Stomach (tissue), 4 donors: ENCODE measurements around the gene DBF4B.

Experiments
- POLR2AphosphoS5 ChIP-seq, 3 donors: sonication (generic); formaldehyde crosslinking; IDR thresholded peaks; one replicate each; pipeline ENCODE4 v1.6.1; 2016; ENCODE audit warnings: antibody characterized with exemption in 3 of 3
- TF ChIP-seq, protein P1 (sequence below), 7 experiments: fragments of 450-650 bp in 4 of 7; fragments of 200-600 bp in 3 of 7; sonication (generic) in 3 of 7; IDR thresholded peaks; one replicate each; pipeline ENCODE4 v1.5.1; 2016 to 2019; ENCODE audit warnings: antibody characterized with exemption in 7 of 7, control low read depth in 2 of 7, mild to moderate bottlenecking in 1 of 7

DNA sequence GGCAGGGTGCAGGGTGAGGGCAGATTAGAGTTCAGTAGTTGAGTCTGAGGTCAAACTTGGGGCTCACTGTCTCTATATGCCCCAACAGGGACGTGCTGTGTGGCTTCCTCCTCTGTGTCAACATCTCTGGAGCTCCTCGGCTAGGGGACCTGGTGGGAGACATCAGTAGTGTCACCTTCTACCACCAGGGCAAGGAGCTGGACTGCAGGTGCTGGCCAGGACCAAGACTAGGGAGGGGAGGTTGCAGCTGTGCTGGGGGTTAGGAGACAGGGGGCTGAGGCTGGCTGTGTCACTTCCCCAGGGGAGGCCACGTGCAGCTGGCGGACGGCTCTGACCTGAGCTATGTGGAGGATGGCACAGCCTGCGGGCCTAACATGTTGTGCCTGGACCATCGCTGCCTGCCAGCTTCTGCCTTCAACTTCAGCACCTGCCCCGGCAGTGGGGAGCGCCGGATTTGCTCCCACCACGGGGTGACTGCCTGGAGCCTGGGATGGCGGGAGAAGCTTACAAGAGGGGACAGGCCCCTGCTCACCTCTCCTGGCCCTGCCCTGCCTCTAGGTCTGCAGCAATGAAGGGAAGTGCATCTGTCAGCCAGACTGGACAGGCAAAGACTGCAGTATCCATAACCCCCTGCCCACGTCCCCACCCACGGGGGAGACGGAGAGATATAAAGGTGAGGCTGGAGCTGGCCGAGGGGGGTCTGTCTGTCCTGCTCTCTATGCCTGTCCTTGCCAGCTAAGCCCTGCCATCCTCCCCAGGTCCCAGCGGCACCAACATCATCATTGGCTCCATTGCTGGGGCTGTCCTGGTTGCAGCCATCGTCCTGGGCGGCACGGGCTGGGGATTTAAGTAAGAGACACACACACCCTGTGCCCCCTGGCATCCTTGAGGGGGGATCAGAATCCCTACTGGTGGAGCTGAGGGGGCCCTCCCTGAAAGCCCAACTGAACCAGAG is 69.2 kb downstream of the DBF4B start:
- TF ChIP-seq POLR2AphosphoS5 (IDR thresholded peaks at IDR 0.05) = no peak
- TF ChIP-seq, protein P1, sequence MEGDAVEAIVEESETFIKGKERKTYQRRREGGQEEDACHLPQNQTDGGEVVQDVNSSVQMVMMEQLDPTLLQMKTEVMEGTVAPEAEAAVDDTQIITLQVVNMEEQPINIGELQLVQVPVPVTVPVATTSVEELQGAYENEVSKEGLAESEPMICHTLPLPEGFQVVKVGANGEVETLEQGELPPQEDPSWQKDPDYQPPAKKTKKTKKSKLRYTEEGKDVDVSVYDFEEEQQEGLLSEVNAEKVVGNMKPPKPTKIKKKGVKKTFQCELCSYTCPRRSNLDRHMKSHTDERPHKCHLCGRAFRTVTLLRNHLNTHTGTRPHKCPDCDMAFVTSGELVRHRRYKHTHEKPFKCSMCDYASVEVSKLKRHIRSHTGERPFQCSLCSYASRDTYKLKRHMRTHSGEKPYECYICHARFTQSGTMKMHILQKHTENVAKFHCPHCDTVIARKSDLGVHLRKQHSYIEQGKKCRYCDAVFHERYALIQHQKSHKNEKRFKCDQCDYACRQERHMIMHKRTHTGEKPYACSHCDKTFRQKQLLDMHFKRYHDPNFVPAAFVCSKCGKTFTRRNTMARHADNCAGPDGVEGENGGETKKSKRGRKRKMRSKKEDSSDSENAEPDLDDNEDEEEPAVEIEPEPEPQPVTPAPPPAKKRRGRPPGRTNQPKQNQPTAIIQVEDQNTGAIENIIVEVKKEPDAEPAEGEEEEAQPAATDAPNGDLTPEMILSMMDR (IDR thresholded peaks at IDR 0.05) = no peak
